NCI-H2171 (cell line): ENCODE measurements around the gene MAST4.

Source experiments
- DNase-seq: peaks from one replicate; lab custom pipeline; 2025; lab: John Stamatoyannopoulos, UW

The MAST4 gene

GRCh38 chr5:66842540-66842939 is 246.3 kb downstream of the MAST4 start:
- no peak for DNase-seq

- no peak for DNase-seq
Observed at GRCh38 chr5:66843065-66843464, 246.9 kb downstream of the MAST4 start.

GRCh38 chr5:66848749-66849641 is 252.8 kb downstream of the MAST4 start:
- no peak for DNase-seq

- DNase-seq, result no peak
Observed at GRCh38 chr5:66849803-66850202, 253.6 kb downstream of the MAST4 start.

- DNase-seq, result no peak
Observed at GRCh38 chr5:66850354-66851075, 254.3 kb downstream of the MAST4 start.

- no peak for DNase-seq
Observed at GRCh38 chr5:66851306-66851705, 255.1 kb downstream of the MAST4 start.

- no peak for DNase-seq
Observed at GRCh38 chr5:66854416-66854815, 258.2 kb downstream of the MAST4 start.

GRCh38 chr5:66856041-66856805 is 260.0 kb downstream of the MAST4 start:
- no peak for DNase-seq

- no peak for DNase-seq
Observed at GRCh38 chr5:66859526-66859925, 263.3 kb downstream of the MAST4 start.

GRCh38 chr5:66860199-66860975 is 264.2 kb downstream of the MAST4 start:
- DNase-seq, result no peak

- DNase-seq, result no peak
Observed at GRCh38 chr5:66861402-66861801, 265.2 kb downstream of the MAST4 start.

- DNase-seq, result no peak
Observed at GRCh38 chr5:66862020-66862419, 265.8 kb downstream of the MAST4 start.

GRCh38 chr5:66863243-66864170 is 267.3 kb downstream of the MAST4 start:
- no peak for DNase-seq

- no peak for DNase-seq
Observed at GRCh38 chr5:66864240-66864884, 268.2 kb downstream of the MAST4 start.

GRCh38 chr5:66867618-66868322 is 271.6 kb downstream of the MAST4 start:
- no peak for DNase-seq

GRCh38 chr5:66869347-66869746 is 273.2 kb downstream of the MAST4 start:
- DNase-seq, result no peak

- no peak for DNase-seq
Observed at GRCh38 chr5:66870708-66871107, 274.5 kb downstream of the MAST4 start.

GRCh38 chr5:66871651-66872050 is 275.5 kb downstream of the MAST4 start:
- no peak for DNase-seq

GRCh38 chr5:66872736-66873331 is 276.6 kb downstream of the MAST4 start:
- no peak for DNase-seq
